ENCODE results near the gene HSD11B2.

Gene HSD11B2

GRCh38 chr16:67463691-67464090 lies 32.8 kb downstream of the HSD11B2 start:
- H3K27ac ChIP-seq, result no peak overlapping the region
- CTCF ChIA-PET, result interaction anchor here (0.7 to 0.8 kb wide), 2 partner anchors 68 to 91 kb away, joined by 4 to 5 read pairs; no protein-coding TSS in a partner anchor
- POLR2A ChIA-PET (ENCODE audit: low non-redundant PET), result no interaction called here
- DNase-seq (ENCODE audit: low spot score), result no peak
- no peak for TF ChIP-seq CTCF (conservative IDR thresholded peaks at IDR 0.05; ENCODE audit: low read depth)

GRCh38 chr16:67464565-67464964 lies 33.6 kb downstream of the HSD11B2 start:
- TF ChIP-seq CTCF (conservative IDR thresholded peaks at IDR 0.05; ENCODE audit: low read depth), result no peak
- DNase-seq (ENCODE audit: low spot score), result no peak
- no peak overlapping the region; the same call in 1 of the 2 replicates for H3K27ac ChIP-seq
- ChIA-PET CTCF (interaction anchor here (0.6 to 0.8 kb wide), 3 partner anchors 8 to 104 kb away, joined by 3 to 4 read pairs (median 4); no protein-coding TSS in a partner anchor), POLR2A (ENCODE audit: low non-redundant PET) (no interaction called here)

- peak overlapping the region; percentile 25 for H3K27ac ChIP-seq
- TF ChIP-seq CTCF (conservative IDR thresholded peaks at IDR 0.05; ENCODE audit: low read depth), result no peak
- ChIA-PET POLR2A (ENCODE audit: low non-redundant PET) (no interaction called here), CTCF (interaction anchor here (0.7 to 2.5 kb wide), 10 partner anchors 9 to 208 kb away, joined by 3 to 19 read pairs (median 5); no protein-coding TSS in a partner anchor)
- no peak for DNase-seq (ENCODE audit: low spot score)
Observed at GRCh38 chr16:67466581-67466980, 35.7 kb downstream of the HSD11B2 start.

- ChIA-PET CTCF (interaction anchor here (1.9 kb wide), 1 partner anchor 41 kb away, joined by 6 read pairs; no protein-coding TSS in a partner anchor), POLR2A (ENCODE audit: low non-redundant PET) (interaction anchor here (1.1 kb wide), 1 partner anchor 12 kb away, joined by 3 read pairs; the partner anchor contains the start of gene ATP6V0D1)
- no peak for TF ChIP-seq CTCF (conservative IDR thresholded peaks at IDR 0.05; ENCODE audit: low read depth)
- DNase-seq (ENCODE audit: low spot score), result no peak
- peak overlapping the region; percentile 72 for H3K27ac ChIP-seq
Observed at GRCh38 chr16:67468731-67469130, 37.8 kb downstream of the HSD11B2 start.

- POLR2A ChIA-PET (ENCODE audit: low non-redundant PET), result no interaction called here
- DNase-seq (ENCODE audit: low spot score), result no peak
Observed at GRCh38 chr16:67470359-67470758, 39.4 kb downstream of the HSD11B2 start.

GRCh38 chr16:67471758-67472384 lies 41.0 kb downstream of the HSD11B2 start:
- H3K27ac ChIP-seq, result 0 out of 2 replicates have a peak overlapping the region, but pooled peaks have one; percentile 6
- ChIA-PET POLR2A (ENCODE audit: low non-redundant PET) (no interaction called here), CTCF (interaction anchor here (0.5 kb wide), 1 partner anchor 365 kb away, joined by 3 read pairs; no protein-coding TSS in a partner anchor)
- no peak for DNase-seq (ENCODE audit: low spot score)
- no peak for TF ChIP-seq CTCF (conservative IDR thresholded peaks at IDR 0.05; ENCODE audit: low read depth)

More at GRCh38 chr16:67470359-67470758, 39.4 kb downstream of the HSD11B2 start:
- CTCF ChIA-PET, result no interaction called here
- H3K27ac ChIP-seq, result peak overlapping the region; percentile 29; the same call in 1 of the 2 replicates
- TF ChIP-seq CTCF (conservative IDR thresholded peaks at IDR 0.05; ENCODE audit: low read depth), result no peak

All from RWPE1 (cell line).